OCI-LY1 (cell line): ENCODE results near the gene DEFB113.
"Not testable (repeated sequence)": the region's sequence is repeated elsewhere in the genome, so short reads cannot be mapped to it uniquely, and the experiment has no call there.

Experiments used
- CTCF ChIP-seq: fragments of 200-600 bp; sonication (generic), shearing (Covaris generic); IDR thresholded peaks from 2 replicates; pipeline ENCODE4 v1.5.1; 2017; ENCODE audit warnings: mild to moderate bottlenecking, antibody characterized with exemption, low read length, moderate library complexity, mixed read lengths
- EZH2 ChIP-seq: fragments of 200-600 bp; sonication (generic), shearing (Covaris generic); IDR thresholded peaks from 2 replicates; pipeline ENCODE4 v1.8.0; 2017; ENCODE audit warnings: borderline replicate concordance, mixed run types, mild to moderate bottlenecking, antibody characterized with exemption, low read length, moderate library complexity, mixed read lengths

GRCh38 chr6:49944068-49944467 lies 25.4 kb downstream of the DEFB113 start:
- not testable (repeated sequence) for TF ChIP-seq CTCF, EZH2
